Nephron (organoid): ENCODE results near the gene VWA5B1.

ENCODE experiments used
- H3K27ac Mint-ChIP-seq, 3 experiments: 2 replicates each; pipeline ENCODE4 v1.8.0; 2020; ENCODE audit warnings: mixed read lengths in 3 of 3, mild to moderate bottlenecking in 2 of 3, moderate library complexity in 1 of 3
- H3K27me3 Mint-ChIP-seq: 2 replicates; pipeline ENCODE4 v1.8.0; 2021; ENCODE audit warnings: low read depth, mild to moderate bottlenecking, moderate library complexity, mixed read lengths
- H3K36me3 Mint-ChIP-seq: 2 replicates; pipeline ENCODE4 v1.8.0; 2020; ENCODE audit warnings: low read depth, mixed read lengths
- H3K4me1 Mint-ChIP-seq: 2 replicates; pipeline ENCODE4 v1.8.0; 2020; ENCODE audit warnings: mixed read lengths
- H3K4me3 Mint-ChIP-seq, 3 experiments: 2 replicates each; pipeline ENCODE4 v1.8.0; 2020; ENCODE audit warnings: mild to moderate bottlenecking in 3 of 3, mixed read lengths in 3 of 3, moderate library complexity in 2 of 3
- H3K9me3 Mint-ChIP-seq: 2 replicates; pipeline ENCODE4 v1.8.0; 2020; ENCODE audit warnings: mixed read lengths
- CTCF ChIP-seq, 3 experiments: fragments of 200-600 bp; sonication (generic); IDR thresholded peaks; one replicate each; pipeline ENCODE4 v1.5.0; 2021; ENCODE audit warnings: antibody characterized with exemption in 3 of 3; ENCODE audit not compliant: unreplicated experiment in 3 of 3

The VWA5B1 gene

GRCh38 chr1:20348326-20348915, 57.7 kb downstream of the VWA5B1 start:
- TF ChIP-seq CTCF (IDR thresholded peaks at IDR 0.05; ENCODE audit: unreplicated experiment in 3 of 3): no peak

GRCh38 chr1:20349561-20349960, 58.9 kb downstream of the VWA5B1 start:
- H3K4me3 Mint-ChIP-seq: no peak overlapping the region

More at GRCh38 chr1:20348326-20348915, 57.7 kb downstream of the VWA5B1 start:
- peaks cover 12% of the 10 kb centered on the region for H3K27me3 Mint-ChIP-seq
- H3K4me3 Mint-ChIP-seq: no peak overlapping the region
- no peaks in the 10 kb centered on the region for H3K4me1 Mint-ChIP-seq
- H3K36me3 Mint-ChIP-seq: peaks cover 4% of the 10 kb centered on the region
- no peak overlapping the region for H3K27ac Mint-ChIP-seq
- peaks cover 8% of the 10 kb centered on the region for H3K9me3 Mint-ChIP-seq

GRCh38 chr1:20349971-20350370, 59.3 kb downstream of the VWA5B1 start:
- H3K27me3 Mint-ChIP-seq: peaks cover 15% of the 10 kb centered on the region
- no peak overlapping the region for H3K27ac Mint-ChIP-seq
- H3K4me1 Mint-ChIP-seq: no peaks in the 10 kb centered on the region
- peaks cover 8% of the 10 kb centered on the region for H3K9me3 Mint-ChIP-seq
- H3K36me3 Mint-ChIP-seq: peaks cover 4% of the 10 kb centered on the region
- H3K4me3 Mint-ChIP-seq: no peak overlapping the region
- TF ChIP-seq CTCF (IDR thresholded peaks at IDR 0.05; ENCODE audit: unreplicated experiment in 3 of 3): no peak

More at GRCh38 chr1:20349561-20349960, 58.9 kb downstream of the VWA5B1 start:
- Mint-ChIP-seq H3K27ac (no peak overlapping the region), H3K4me1 (no peaks in the 10 kb centered on the region), H3K27me3 (peaks cover 11% of the 10 kb centered on the region), H3K9me3 (peaks cover 8% of the 10 kb centered on the region), H3K36me3 (peaks cover 4% of the 10 kb centered on the region)
- TF ChIP-seq CTCF (IDR thresholded peaks at IDR 0.05; ENCODE audit: unreplicated experiment in 3 of 3): no peak

GRCh38 chr1:20350421-20350820, 59.7 kb downstream of the VWA5B1 start:
- Mint-ChIP-seq H3K4me1 (no peaks in the 10 kb centered on the region), H3K4me3 (no peak overlapping the region), H3K9me3 (peaks cover 8% of the 10 kb centered on the region), H3K27me3 (peaks cover 16% of the 10 kb centered on the region), H3K36me3 (peaks cover 4% of the 10 kb centered on the region), H3K27ac (no peak overlapping the region)
- no peak for TF ChIP-seq CTCF (IDR thresholded peaks at IDR 0.05; ENCODE audit: unreplicated experiment in 3 of 3)

- H3K27ac Mint-ChIP-seq: no peak overlapping the region
- no peaks in the 10 kb centered on the region for H3K4me1 Mint-ChIP-seq
- H3K4me3 Mint-ChIP-seq: no peak overlapping the region
- peaks cover 5% of the 10 kb centered on the region for H3K9me3 Mint-ChIP-seq
- no peaks in the 10 kb centered on the region for H3K36me3 Mint-ChIP-seq
- H3K27me3 Mint-ChIP-seq: peaks cover 13% of the 10 kb centered on the region
- no peak for TF ChIP-seq CTCF (IDR thresholded peaks at IDR 0.05; ENCODE audit: unreplicated experiment in 3 of 3)
These were observed 61.4 kb downstream of the VWA5B1 start for GRCh38 chr1:20351911-20352701.
